Adrenal gland (tissue), 5 donors: ENCODE results near the gene TRIP12.

Experiments
- POLR2A ChIP-seq, 2 donors: fragments of 450-650 bp; IDR thresholded peaks; one replicate each; pipeline ENCODE4 v1.6.1; 2017; ENCODE audit warnings: antibody characterized with exemption in 2 of 2, mild to moderate bottlenecking in 2 of 2, moderate library complexity in 1 of 2
- TF ChIP-seq, protein P1 (sequence below), 6 experiments: fragments of 450-650 bp in 4 of 6; fragments of 200-600 bp in 2 of 6; sonication (generic) in 1 of 6; IDR thresholded peaks; 1 replicate in 5 of 6; 2 replicates in 1 of 6; pipeline versions ENCODE4 v1.5.1 to v1.8.0; 2016 to 2021; ENCODE audit warnings: antibody characterized with exemption in 6 of 6, mild to moderate bottlenecking in 2 of 6, moderate library complexity in 1 of 6
- donor health status: DM: no; HTN: no; CAD: no.

DNA sequence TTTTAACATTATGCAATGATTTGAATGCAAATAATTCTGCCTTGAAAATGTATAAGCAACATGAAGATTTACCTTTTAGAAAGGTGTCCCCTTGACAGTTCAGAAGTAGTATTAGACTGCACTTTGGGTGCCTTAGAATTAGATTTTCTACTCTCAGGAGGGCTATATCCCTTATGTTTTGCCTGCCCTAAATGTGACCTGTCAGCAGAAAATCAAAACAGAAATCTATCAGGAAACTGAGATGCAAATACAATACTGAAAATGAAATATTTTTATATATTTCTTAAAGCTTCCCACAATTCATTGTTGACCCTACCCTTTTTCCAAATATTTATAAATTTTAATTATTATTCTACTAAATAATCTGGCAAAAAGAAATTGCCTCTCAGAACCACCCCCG, 61.5 kb downstream of the TRIP12 start:
- TF ChIP-seq, protein P1, sequence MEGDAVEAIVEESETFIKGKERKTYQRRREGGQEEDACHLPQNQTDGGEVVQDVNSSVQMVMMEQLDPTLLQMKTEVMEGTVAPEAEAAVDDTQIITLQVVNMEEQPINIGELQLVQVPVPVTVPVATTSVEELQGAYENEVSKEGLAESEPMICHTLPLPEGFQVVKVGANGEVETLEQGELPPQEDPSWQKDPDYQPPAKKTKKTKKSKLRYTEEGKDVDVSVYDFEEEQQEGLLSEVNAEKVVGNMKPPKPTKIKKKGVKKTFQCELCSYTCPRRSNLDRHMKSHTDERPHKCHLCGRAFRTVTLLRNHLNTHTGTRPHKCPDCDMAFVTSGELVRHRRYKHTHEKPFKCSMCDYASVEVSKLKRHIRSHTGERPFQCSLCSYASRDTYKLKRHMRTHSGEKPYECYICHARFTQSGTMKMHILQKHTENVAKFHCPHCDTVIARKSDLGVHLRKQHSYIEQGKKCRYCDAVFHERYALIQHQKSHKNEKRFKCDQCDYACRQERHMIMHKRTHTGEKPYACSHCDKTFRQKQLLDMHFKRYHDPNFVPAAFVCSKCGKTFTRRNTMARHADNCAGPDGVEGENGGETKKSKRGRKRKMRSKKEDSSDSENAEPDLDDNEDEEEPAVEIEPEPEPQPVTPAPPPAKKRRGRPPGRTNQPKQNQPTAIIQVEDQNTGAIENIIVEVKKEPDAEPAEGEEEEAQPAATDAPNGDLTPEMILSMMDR (IDR thresholded peaks at IDR 0.05): no peak
- TF ChIP-seq POLR2A (IDR thresholded peaks at IDR 0.05): no peak
